ENCODE results near the gene PPIL1.

The PPIL1 gene

DNA sequence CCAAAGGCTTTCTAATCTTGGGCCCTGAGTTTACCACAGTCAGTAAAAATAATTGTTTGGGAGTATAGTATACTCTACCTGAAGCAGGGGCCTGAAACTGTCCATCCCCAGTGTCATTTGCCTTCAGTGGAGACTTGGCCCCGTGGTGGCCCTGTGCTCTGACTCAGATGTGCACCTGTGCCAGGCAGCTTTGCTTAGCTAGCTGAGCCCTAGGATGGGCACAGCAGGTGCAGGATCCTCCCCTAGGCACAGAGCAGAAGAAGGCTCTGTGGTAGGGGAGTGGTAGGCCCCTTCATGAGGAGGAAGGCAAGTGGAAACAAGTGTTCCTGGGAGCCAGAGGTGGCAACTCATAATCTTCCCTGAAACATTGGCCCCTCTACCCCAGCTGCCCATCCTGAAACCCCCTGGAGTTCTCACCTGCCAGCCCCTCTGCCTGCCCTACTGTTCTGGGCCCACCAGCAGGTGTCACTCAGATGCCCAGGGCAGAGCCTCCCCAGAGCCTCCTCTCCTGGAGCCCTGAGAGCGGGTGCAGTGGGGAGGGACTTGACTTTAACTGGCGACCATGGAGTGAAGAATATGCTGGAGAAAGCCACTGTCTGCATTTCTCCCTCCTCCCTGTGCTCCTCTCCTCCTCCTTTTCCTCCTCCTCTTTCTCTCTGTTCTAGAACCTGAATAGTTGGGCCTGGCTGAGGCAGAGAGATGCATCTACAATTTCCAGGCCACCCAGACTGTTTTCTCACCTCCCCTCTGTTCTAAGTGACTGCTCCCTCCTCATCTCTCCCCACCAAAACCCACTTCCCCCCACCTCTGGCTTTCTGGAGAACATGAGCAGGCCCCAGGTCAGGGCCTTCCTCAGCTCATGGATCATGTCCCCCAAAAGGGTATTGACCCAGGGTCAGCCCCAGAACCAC lies 38.2 kb downstream of the PPIL1 start:
- DNase-seq (ENCODE audit: low read depth in 1 of 2, low spot score in 1 of 2) = no peak

DNA sequence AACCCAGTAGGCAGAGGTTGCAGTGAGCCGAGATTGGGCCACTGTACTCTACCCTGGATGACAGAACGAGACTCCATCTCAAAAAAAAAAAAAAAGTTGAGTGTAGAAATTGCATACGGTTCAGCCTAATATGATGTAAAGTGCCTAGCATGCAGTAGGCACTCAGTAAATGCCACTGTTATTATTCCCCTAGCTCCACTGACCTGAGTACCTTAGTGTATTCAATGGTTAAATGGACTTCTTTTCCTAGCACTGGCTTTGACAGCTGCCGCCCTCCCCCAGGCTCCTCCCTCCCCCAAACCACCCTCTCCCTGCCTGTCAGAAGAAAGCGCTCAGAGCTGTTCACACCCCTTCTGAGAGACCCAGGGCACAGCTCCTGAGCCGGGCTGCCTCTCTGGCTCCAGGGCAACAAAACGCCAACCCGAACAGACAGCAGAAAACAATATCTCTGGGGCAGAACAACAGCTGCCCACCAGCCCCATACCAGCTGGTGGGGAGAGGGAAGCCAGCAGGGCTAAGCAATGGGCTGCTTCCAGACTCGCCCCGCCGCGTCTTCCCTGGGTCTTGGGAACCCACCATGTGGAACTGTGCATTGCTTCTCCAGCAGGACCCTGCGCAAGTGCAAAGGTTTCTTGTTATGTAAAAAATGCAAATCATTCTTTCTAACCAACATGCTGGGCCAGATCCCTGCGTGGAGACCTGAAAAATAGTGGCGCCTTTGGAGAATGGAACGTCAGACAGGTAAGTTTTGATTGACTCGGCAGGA lies 39.8 kb downstream of the PPIL1 start:
- DNase-seq (ENCODE audit: low read depth in 1 of 2, low spot score in 1 of 2) = no peak

DNA sequence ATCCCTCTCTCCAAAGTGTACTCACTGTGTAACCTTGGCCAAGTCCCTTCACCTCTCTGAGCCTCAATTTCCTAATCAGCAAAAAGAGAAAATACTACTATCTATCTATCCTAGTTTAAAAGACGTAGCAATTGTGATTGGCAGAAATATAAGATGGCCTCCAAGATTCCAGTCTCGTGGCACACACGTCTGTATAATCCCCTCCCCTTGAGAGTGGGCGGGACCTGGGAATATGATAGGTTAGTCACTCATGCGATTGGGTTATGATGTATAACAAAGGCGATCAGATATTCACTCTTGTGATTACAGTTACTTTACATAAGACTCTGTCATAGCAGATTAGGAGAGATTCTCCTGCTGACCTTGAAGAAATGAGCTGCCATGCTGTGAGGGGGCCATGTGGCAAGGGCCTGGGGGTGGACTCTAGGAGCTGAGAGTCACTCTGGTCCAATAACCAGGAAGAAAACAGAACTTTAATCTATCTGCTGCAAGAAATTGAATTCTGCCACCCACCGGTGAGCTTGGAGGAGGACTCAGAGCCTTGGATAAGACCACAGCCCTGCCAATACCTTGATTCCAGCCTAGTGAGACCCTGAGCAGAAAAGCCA lies 41.3 kb downstream of the PPIL1 start:
- no peak for DNase-seq (ENCODE audit: low read depth in 1 of 2, low spot score in 1 of 2)

DNA sequence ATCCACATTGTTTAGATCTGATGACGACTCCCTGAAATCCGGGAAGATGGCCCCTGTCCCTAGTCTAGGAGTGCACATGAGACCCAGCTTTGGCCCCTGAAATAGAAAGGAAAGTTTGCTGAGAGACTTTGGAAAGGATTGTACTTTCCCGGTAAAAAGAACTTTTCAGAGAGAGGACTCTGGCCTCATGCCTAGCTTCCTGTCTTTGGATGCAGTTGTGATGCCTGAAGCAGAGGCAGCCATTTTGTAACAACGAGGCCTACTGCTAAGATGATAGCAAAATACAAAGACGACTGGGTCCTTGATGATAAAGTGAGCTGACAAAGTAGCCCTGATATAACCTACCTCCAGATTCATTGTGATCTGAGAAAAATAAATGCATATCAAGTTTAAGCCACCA lies 42.3 kb downstream of the PPIL1 start:
- DNase-seq (ENCODE audit: low read depth in 1 of 2, low spot score in 1 of 2) = no peak

DNA sequence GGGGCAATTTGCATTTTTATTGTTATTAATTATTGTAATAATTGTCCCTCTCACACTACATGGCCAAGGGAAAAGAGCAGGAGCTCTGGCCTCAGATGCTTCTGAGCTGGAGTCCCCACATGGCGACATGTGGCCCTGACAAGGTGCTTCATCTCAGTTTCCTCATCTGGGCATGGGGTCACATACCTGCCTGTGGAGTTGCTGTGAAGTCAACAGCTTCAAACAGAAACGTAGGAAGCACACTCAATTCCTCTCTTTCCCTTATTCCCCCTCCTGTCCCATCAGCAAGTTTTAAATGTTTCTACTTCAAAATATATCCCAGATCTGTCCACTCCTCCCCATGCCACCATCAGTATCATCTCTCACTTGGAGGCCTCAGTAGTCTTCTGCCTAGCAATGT lies 44.0 kb downstream of the PPIL1 start:
- no peak for DNase-seq (ENCODE audit: low read depth in 1 of 2, low spot score in 1 of 2)

DNA sequence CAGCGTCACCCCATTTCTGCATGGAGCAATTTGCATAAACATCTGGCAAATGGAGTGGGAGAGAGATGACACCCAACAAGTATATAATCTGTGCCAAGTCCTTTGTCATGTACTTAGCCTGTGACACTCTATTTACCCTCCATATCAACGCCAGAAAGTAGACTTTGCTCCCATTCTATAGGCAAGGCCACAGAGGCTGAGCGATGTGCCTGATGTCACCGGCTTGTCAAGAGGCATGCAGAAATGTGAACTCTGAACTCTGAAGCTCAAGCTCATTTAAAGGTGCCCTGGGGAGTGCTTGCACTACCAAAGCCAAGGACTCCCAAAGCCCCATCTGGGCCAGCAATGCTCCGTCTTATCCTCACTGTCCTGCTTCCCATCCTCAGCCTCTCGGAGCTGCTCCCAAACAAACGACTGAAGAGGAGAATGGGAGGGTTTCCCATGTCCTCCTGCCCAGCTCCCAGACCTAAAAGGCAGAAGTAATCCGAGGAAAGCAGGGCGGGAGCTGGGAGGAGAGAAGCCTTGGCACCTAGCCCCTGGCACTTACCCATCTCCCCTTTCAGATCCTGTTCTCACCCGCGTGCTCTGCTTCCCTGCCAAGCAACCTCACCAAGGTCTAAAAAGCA lies 44.6 kb downstream of the PPIL1 start:
- DNase-seq (ENCODE audit: low read depth in 1 of 2, low spot score in 1 of 2) = no peak

DNA sequence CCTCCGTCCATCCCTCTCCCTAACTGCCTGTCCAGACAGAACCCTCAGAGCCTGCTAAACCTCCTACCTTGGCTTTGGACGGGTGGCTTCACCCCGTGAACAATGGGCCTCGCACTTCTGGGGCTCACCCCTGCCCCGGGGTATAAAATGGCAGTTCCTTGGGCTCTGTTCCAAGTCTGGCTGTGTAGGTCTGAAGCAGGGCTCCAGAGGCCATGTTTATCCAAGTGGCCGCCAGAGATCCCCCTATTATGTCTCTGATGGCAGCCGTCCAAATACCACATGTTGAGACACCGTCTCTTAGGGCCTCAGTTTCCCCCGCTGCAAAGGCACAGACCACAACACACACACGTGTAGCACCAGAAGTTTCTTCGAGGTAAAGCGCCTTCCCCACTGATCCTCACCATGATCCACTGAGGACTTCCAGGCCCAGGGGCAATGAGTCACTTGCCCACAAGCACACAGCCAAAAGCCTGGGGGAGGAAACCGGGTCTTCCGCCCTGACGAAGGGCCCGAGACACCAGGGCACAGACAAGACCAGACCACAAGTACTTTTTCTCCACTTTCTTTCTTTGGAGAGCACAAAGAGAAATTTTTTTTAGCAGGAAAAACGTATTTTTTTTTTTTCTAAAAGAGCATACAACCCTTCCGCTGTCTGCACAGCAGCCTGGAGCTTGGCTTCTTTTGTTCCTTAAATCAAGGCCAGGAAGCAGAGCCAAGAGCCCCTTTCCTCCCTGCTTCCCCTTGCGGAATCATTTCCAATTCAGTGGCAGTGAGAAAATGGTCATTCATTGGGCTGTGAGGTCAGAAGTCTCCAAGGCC lies 47.1 kb downstream of the PPIL1 start:
- no peak for DNase-seq (ENCODE audit: low read depth in 1 of 2, low spot score in 1 of 2)

DNA sequence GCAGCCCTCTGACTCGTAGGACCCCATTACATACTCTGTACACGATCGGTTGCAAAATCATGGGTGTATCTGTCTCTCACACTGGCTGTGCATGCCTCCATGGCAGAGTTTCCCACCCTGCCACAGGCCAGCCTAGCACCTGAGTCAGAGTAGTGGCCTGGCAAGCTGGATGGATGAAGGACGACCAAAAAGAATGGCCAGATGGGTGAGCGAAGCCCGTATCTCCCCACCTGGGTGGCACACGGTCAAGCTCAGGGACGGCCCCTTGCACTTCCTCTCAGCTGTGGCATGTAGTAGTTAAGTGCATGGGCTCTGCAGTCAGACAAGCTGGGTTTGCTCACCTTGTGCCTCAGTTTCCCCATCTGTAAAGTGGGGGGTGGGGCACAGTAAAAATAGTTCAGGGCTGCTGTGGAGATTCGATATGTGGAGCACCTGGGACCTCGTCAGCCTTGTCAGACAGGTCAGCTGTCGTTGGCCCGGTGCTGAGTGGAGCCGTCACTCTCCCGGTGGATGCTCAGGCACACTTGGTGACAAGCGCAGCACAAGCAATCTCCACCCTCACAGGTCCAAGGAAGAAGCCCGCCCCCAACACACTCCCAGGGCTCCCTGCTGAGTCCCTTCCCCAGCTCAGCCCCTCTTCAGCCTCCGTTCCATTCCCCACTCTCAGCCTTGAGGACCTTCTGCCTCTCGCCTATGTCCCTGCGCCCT lies 47.9 kb downstream of the PPIL1 start:
- DNase-seq (ENCODE audit: low read depth in 1 of 2, low spot score in 1 of 2) = no peak

DNA sequence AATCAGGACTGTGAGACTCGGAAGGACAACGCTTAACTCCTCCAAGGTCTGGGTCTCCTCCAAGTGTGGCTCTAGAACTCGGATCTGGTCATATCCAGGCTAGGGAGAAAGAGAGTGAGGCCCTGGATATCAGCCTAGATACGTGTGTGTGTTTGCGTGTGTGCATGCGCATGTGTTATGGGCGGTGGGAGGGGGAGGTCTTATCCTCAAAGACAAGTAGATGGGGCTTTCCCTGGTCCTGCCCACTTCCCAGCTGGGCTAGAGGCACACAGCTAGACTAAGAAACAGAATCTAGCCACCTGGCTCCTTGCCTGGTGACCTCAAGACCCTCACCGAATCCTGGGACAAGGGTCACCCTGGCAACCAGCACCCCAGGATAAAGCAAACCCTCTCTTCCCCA lies 48.6 kb downstream of the PPIL1 start:
- no peak for DNase-seq (ENCODE audit: low read depth in 1 of 2, low spot score in 1 of 2)

DNA sequence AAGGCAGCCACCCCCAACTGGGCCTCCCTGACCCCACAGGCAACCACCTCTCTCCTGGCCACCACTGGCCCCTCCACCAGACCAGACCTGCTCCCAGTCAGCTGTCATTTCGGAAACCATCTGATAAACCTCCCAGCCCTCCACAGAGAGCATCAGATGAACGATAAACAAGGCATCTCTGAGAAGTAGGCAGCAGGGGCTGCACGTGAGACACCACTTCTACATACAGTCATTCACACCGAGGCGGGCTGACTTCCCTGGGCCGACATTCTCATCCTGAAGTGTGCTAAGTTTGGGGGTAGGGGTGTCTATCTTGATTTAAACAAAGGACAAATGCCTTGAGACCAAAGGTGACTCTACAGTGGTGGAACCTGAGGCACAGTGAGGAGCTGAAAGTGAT lies 49.2 kb downstream of the PPIL1 start:
- DNase-seq (ENCODE audit: low read depth in 1 of 2, low spot score in 1 of 2) = no peak

DNA sequence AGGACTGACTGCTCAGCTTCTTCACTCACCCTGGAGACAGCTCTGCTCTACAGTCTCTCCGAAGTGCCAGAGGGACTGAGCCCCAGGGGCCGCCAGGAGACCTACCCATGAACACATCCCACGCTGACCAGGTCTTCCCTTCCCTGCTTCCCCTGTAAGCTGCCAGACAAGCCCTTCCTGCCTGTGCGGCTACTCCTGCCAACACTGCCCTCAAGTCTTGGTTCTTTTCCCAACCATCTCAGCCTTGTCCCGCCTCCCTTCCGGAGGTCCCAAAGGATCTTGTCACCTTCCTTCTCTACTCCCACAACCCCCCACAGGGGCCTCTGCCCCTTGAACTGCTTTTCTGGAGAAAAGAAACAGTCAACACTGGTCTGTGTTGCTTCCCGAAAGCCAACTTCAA lies 50.4 kb downstream of the PPIL1 start:
- no peak for DNase-seq (ENCODE audit: low read depth in 1 of 2, low spot score in 1 of 2)

DNA sequence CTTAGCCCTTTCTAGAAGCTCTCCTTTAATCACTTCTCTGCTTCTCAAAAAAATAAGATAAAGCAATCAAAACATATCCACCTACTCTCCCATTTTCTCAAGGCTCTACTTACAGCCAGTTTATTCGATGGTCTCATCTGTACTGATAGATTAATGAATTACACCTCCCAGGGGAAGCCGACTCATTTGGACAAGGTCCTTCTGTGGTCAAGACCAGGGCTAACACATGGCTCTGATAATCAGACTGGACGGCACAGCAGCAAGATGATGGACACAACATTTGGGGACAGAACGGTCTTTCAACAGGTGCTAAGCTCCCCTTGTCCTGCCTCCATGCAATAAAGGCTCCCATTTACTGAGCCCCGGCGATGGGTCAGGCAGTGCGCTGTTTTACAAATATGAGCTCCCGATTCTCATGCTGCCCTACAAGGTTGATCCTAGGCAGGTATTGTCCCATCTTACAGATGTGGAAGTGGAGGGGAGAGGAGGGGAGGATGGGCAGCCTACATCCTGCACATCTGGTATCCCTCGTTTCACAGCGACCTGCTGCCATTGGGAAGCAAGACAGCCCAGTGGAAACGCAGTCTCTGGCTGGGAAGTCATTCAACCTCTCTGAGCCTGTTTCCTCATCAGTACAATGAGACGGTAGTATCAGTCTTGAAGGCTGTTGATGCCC lies 51.0 kb downstream of the PPIL1 start:
- no peak for DNase-seq (ENCODE audit: low read depth in 1 of 2, low spot score in 1 of 2)

DNA sequence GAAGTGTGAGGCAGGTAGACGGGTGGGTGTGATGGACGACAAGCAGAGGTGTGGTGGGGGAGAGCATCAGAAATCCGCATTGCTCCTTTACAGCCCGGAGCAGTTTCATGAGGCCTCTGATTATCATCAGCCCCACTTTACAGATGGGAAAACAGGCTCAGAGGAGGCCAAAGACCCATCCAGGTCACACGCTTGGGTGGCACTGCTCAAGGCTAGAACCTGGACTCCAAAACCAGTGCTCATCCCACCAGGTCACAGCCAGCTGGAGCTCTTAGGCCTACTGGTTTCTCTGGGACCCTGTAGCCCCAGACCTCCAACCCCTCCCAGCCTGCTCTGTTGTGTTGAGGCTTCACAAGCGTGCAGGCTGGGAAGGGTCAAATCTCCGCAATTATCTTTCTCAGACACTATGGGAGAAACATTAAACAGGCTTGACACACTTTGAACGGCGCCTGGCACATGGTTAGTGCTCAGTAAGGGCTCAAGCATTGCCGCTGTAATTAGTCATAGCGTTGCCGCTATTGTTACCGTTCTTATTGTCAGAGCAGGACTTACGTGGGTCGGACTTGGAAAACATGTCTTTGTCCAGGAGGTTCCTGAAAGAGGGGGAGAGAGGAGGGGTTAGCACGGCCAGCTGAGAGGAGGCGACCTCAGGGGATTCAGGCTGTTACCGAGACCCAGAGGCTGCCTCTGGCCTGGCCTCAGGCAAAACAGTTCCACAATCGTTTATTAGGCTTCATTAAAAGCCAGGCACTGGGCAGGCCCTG lies 51.9 kb downstream of the PPIL1 start:
- DNase-seq (ENCODE audit: low read depth in 1 of 2, low spot score in 1 of 2) = no peak

DNA sequence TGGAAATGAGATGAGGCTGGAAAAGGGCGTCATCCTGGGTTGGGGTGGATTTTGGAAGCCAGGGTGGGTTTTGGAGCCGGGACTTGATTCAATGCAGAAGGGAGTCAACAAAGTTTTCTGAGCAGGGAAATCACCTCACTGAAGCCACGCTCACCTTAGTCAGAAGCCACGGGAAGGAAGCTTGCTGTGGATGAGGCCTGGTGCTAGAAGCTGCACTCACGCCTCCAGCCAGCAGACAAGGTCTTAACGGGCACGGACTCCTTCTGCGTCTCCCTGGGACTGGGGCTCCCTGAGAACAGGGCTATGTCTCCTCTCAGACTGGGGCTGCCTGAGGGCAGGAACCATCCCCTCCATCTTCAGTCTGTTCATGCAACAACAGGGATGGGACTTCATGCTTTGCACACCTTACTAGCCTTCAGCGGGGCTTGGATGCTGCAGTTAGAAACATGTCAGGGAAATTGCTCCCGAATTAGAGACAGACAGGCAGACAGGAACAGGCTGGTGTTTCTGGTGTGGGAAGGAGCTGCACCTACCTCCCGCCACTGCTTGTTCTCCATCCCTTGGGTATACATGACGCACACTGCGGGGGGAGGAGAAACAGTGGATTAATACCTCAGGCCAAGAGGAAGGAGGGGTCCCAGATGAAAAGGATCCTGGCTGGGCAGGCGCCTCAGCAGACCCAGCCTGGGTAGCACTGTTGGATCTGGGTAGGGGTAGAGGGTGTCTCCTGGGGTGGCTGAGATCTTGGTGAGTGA lies 52.8 kb downstream of the PPIL1 start:
- no peak for DNase-seq (ENCODE audit: low read depth in 1 of 2, low spot score in 1 of 2)

DNA sequence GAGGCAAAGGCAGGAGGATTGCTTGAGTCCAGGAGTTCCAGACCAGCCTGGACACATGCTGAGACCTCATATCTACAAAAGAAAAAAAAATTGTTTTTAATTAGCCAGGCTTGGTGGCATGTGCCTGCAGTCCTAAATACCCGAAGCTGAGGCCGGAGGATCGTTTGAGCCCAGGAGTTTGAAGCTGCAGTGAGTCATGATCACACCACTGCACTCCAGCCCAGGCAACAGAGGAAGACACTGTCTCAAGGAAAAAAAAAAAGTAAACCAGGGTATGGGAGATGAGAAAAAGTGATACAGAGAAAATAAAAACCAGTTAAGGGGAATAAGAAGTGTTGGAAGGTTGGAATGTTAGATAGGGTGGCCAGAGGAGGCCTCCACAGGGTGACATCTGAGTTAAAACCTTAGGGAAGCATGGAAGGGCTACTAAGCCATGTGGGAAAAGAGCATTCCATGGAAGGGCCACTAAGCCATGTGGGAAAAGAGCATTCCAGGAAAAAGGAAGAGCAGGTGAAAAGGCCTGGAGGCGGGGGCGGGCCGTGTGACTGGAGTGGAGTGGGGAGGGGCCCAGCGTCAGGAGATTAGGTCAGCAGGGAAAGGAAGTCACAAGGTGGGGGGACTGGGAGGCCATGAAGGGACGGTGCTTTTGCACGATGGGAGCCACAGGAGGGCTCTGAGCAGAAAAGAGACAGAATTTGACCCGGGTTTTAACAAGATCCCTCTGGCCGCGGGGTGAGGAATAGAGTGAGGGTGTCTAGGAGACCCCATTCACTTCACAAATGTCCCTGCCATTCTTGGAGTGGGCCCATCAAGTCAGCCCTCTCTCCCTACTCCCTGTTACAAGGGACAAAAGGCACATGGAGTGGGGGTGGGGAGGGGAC lies 53.7 kb downstream of the PPIL1 start:
- DNase-seq (ENCODE audit: low read depth in 1 of 2, low spot score in 1 of 2) = no peak

DNA sequence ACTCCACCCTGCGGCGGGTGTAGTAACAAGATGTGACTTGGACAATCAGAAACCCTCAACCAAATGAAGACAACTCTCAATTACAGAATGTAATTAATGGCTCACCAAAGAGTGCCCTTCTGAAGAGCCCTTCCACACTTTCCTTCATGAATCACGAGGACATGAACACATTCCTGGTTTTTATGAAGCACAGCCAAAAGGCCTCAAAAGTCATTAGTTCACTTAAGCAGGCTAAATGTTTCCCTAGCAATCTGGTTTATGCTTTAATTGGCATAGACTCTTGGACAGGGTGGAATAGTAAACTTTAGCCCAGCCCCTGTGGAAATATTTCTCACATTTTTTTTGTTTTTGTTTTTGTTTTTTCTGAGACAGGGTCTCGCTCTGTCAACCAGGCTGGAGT lies 55.8 kb downstream of the PPIL1 start:
- no peak for DNase-seq (ENCODE audit: low read depth in 1 of 2, low spot score in 1 of 2)

DNA sequence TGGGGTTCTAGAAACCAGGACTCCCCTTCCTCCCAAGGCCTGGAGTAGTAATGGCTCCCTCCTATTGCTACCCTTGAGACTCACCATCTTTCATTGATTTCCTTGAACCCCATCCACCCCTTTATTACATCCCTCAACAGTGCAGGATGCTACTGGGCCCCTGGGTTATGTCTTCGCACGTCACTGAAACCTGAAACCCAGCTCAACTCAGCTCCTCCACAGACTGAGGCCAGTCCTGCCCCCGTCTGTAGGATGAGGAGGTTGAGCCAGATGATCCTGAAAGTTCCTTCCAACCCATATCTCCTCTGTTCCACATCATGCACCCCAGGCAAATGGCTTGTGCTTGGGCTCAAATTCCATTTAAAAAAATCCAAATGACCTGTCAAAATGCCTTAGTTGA lies 56.8 kb downstream of the PPIL1 start:
- no peak for DNase-seq (ENCODE audit: low read depth in 1 of 2, low spot score in 1 of 2)
